Endothelial cell of umbilical vein (primary cell): Measurements from ENCODE around the gene CYREN. TPM values are rescaled to one million over a fixed set of nuclear protein-coding genes. Genes with fewer than 3 reads are reported as not detected.

ENCODE experiments used
- BruUV-seq: library from RNA; stranded (reverse); fragments of 400-500 nt; replicated peaks from 2 replicates; lab custom pipeline; 2021; lab: Mats Ljungman, UMichigan
- CTCF ChIA-PET: fragments of 300-600, 350-600 bp; sonication (Branson Sonifier 250); formaldehyde crosslinking; loops from one replicate; lab custom pipeline; 2021; ENCODE audit warnings: antibody characterized with exemption, inconsistent platforms; lab: Charles Lee
- POLR2A ChIA-PET: fragments of 300-600, 350-600 bp; sonication (Branson Sonifier 250); formaldehyde crosslinking; loops from one replicate; lab custom pipeline; 2021; ENCODE audit warnings: antibody characterized with exemption, inconsistent platforms; lab: Charles Lee
- DNase-seq: peaks from one replicate; pipeline ENCODE4 v3.0.0-alpha.2; 2011; ENCODE audit warnings: low read depth, low spot score
- FAIRE-seq: peaks from 2 replicates; lab custom pipeline; 2011; peaks lifted over from hg19 to GRCh38; lab: Jason Lieb, UNC
- H2AFZ ChIP-seq: 2 replicates; pipeline ENCODE4 v1.6.0; 2012; ENCODE audit warnings: low read depth, low read length, control low read depth, inconsistent platforms
- H3K27ac ChIP-seq: 2 replicates; pipeline ENCODE4 v1.5.1; 2011; ENCODE audit warnings: low read depth, mild to moderate bottlenecking, control low read depth, low read length, moderate library complexity; ENCODE audit not compliant: insufficient read depth
- H3K27me3 ChIP-seq, 2 experiments: 2 replicates each; pipeline versions ENCODE4 v1.6.0 to v1.6.1; 2011; ENCODE audit warnings: low read length in 2 of 2, mixed read lengths in 1 of 2; ENCODE audit not compliant: control insufficient read depth in 2 of 2, insufficient read depth in 2 of 2
- H3K36me3 ChIP-seq, 2 experiments: 2 replicates in 1 of 2; 3 replicates in 1 of 2; pipeline ENCODE4 v1.5.1; 2011; ENCODE audit warnings: low read length in 2 of 2, mild to moderate bottlenecking in 1 of 2, moderate library complexity in 1 of 2; ENCODE audit not compliant: control insufficient read depth in 2 of 2, insufficient read depth in 2 of 2; ENCODE audit errors: extremely low read depth in 1 of 2
- H3K4me1 ChIP-seq: 3 replicates; pipeline ENCODE4 v1.5.1; 2011; ENCODE audit warnings: mild to moderate bottlenecking, low read length; ENCODE audit not compliant: control insufficient read depth, insufficient read depth; ENCODE audit errors: extremely low read depth
- H3K4me2 ChIP-seq: 2 replicates; pipeline ENCODE4 v1.6.1; 2011; ENCODE audit warnings: low read length, control low read depth, mixed read lengths; ENCODE audit not compliant: insufficient read depth
- H3K4me3 ChIP-seq, 3 experiments: fragments of 200-600 bp in 1 of 3; sonication (generic), shearing (Covaris generic) in 1 of 3; replicated peaks in 1 of 3; 2 replicates each; pipeline ENCODE4 v1.5.1; 2011 to 2016; ENCODE audit warnings: control low read depth in 3 of 3, low read length in 3 of 3, mild to moderate bottlenecking in 2 of 3, inconsistent platforms in 1 of 3, low read depth in 1 of 3, moderate library complexity in 1 of 3; ENCODE audit not compliant: insufficient read depth in 1 of 3
- H3K79me2 ChIP-seq: 2 replicates; pipeline ENCODE4 v1.6.0; 2012; ENCODE audit warnings: low read length, inconsistent platforms; ENCODE audit not compliant: control insufficient read depth, insufficient read depth
- H3K9ac ChIP-seq: replicated peaks from 2 replicates; pipeline ENCODE3; 2011; ENCODE audit warnings: low read length, control low read depth; ENCODE audit not compliant: insufficient read depth; ENCODE audit errors: extremely low read depth
- H3K9me1 ChIP-seq: replicated peaks from 3 replicates; pipeline ENCODE4 v1.6.0; 2011; ENCODE audit warnings: mild to moderate bottlenecking, low read length; ENCODE audit not compliant: control insufficient read depth, insufficient read depth; ENCODE audit errors: extremely low read depth
- H3K9me3 ChIP-seq: replicated peaks from 2 replicates; pipeline ENCODE4 v1.5.1; 2012; ENCODE audit warnings: low read length, inconsistent platforms; ENCODE audit not compliant: control insufficient read depth, insufficient read depth
- H4K20me1 ChIP-seq: replicated peaks from 2 replicates; pipeline ENCODE3; 2011; ENCODE audit warnings: mild to moderate bottlenecking, low read length; ENCODE audit not compliant: control insufficient read depth, insufficient read depth; ENCODE audit errors: extremely low read depth
- CTCF ChIP-seq, 2 donors: IDR thresholded peaks; 1 replicate in 1 of 2; 2 replicates in 1 of 2; pipeline ENCODE4 v1.5.1; 2011; ENCODE audit warnings: low read length in 2 of 2, mild to moderate bottlenecking in 2 of 2, moderate library complexity in 2 of 2, control low read depth in 1 of 2, inconsistent platforms in 1 of 2, low read depth in 1 of 2; ENCODE audit not compliant: insufficient read depth in 1 of 2; ENCODE audit errors: extremely low read depth in 1 of 2
- EZH2 ChIP-seq: IDR thresholded peaks from 2 replicates; pipeline ENCODE4 v1.6.1; 2012; ENCODE audit warnings: borderline replicate concordance, low read depth, mild to moderate bottlenecking, moderate library complexity, low read length, inconsistent platforms; ENCODE audit not compliant: severe bottlenecking
- FOS ChIP-seq: IDR thresholded peaks from 2 replicates; pipeline ENCODE4 v1.6.1; 2011; ENCODE audit warnings: mild to moderate bottlenecking, low read length, moderate library complexity, borderline replicate concordance; ENCODE audit not compliant: insufficient read depth
- GATA2 ChIP-seq: IDR thresholded peaks from 2 replicates; pipeline ENCODE4 v1.7.0; 2011; ENCODE audit warnings: low read depth, mild to moderate bottlenecking, moderate library complexity, mixed read lengths, low read length; ENCODE audit not compliant: insufficient read length, insufficient read depth
- JUN ChIP-seq: IDR thresholded peaks from 2 replicates; pipeline ENCODE4 v1.6.1; 2011; ENCODE audit warnings: borderline replicate concordance, low read depth; ENCODE audit not compliant: insufficient read length, insufficient read depth
- MAX ChIP-seq: IDR thresholded peaks from 2 replicates; pipeline ENCODE4 v1.6.1; 2011; ENCODE audit not compliant: insufficient read depth, insufficient read length
- MYC ChIP-seq: IDR thresholded peaks from one replicate; pipeline ENCODE4 v1.6.1; 2011; ENCODE audit warnings: mild to moderate bottlenecking, low read depth, low read length
- POLR2A ChIP-seq: IDR thresholded peaks from 2 replicates; pipeline ENCODE4 v1.6.1; 2012; ENCODE audit warnings: low read depth, mild to moderate bottlenecking, control low read depth, low read length
- POLR2AphosphoS5 ChIP-seq: IDR thresholded peaks from 2 replicates; pipeline ENCODE4 v1.6.1; 2012; ENCODE audit warnings: low read depth, mild to moderate bottlenecking, control low read depth, low read length, moderate library complexity; ENCODE audit not compliant: insufficient read depth
- dilution Hi-C: fragments of 300-500 bp; cut with MboI; formaldehyde crosslinking; loops from one replicate; pipeline ENCODE4 v1.15.0; 2019; ENCODE audit warnings: low sequenced_read_pairs; ENCODE audit not compliant: extremely low pct_ligation_motif_present
- intact Hi-C: fragments of 100-400 bp; cut with micrococcal nuclease; formaldehyde crosslinking; loops from one replicate; pipeline ENCODE4 v1.10.0; 2022
- polyA plus RNA-seq, 4 experiments: library from polyadenylated mRNA; depleted of rRNA in 3 of 4; stranded (reverse) in 3 of 4; unstranded in 1 of 4; fragments of >200 nt; gene quantifications; 2 replicates each; pipeline versions ENCODE4 v1.2.1 to v1.2.3, GENCODE V29; 2011 to 2012; ENCODE audit warnings: missing spikeins in 1 of 4
- total RNA-seq: library from RNA; stranded (reverse); gene quantifications from 2 replicates; pipeline ENCODE4 v1.2.3, GENCODE V29; 2021

CYREN gene
- total and polyA plus RNA-seq, 2 donors (not counting 3 experiments of a cell fraction or from before 2014, with no cell fraction given), result 19.1 to 30.8 TPM

- H3K4me1 ChIP-seq, result peaks cover 52% of the 10 kb centered on the region
- CTCF ChIA-PET, result interaction anchor here (0.6 to 2.4 kb wide), 8 partner anchors 9 to 162 kb away, joined by 3 to 12 read pairs (median 4); partner anchors contain the start of genes AGBL3 and CYREN
- POLR2A ChIA-PET, result interaction anchor here (0.6 to 1.5 kb wide), 3 partner anchors 13 to 44 kb away, joined by 3 to 7 read pairs (median 5); partner anchors contain the start of gene CYREN
- DNase-seq (peak; percentile 92), FAIRE-seq (peak; percentile 82)
- H2AFZ ChIP-seq, result peak within 1 kb of the TSS; percentile 63
- H4K20me1 ChIP-seq, result no peaks in the 10 kb centered on the region
- no peaks in the 10 kb centered on the region for H3K9me3 ChIP-seq
- intact Hi-C loops, result loop anchor here (2.0 kb wide), 2 partner anchors 13 to 23 kb away; partner anchors contain the start of gene CYREN
- H3K27ac ChIP-seq, result peak within 1 kb of the TSS; percentile 81
- peak within 1 kb of the TSS; percentile 79 for H3K4me2 ChIP-seq
- H3K9ac ChIP-seq, result peak within 1 kb of the TSS; percentile 67
- no peaks in the 10 kb centered on the region for H3K9me1 ChIP-seq
- no peaks in the 10 kb centered on the region for H3K27me3 ChIP-seq
- TSS peak; percentile 62 for BruUV-seq
- peak within 1 kb of the TSS; percentile 18 to 57 (median 46) for H3K4me3 ChIP-seq
- TF ChIP-seq POLR2A, result no peak
- peak; percentile 50 for TF ChIP-seq JUN
- no peaks in the 10 kb centered on the region for H3K79me2 ChIP-seq
- H3K36me3 ChIP-seq, result no peaks in the 10 kb centered on the region
- dilution Hi-C loops, result no loop called here
Measured at GRCh38 chr7:135147899-135148721, 22.4 kb downstream of the CYREN start, which contains the start of gene TMEM140. Gene TMEM140, plus strand, starts transcription at chr7:135148072. Its CDS starts 16,370 bp downstream, at chr7:135164442.

- BruUV-seq, result TSS peak; percentile 40
- peak overlapping the region; percentile 67 for H3K9ac ChIP-seq
- no peaks in the 10 kb centered on the region for H3K27me3 ChIP-seq
- peak overlapping the region; percentile 18 to 57 (median 46) for H3K4me3 ChIP-seq
- H3K4me1 ChIP-seq, result peaks cover 52% of the 10 kb centered on the region
- no peak for TF ChIP-seq GATA2
- no peak for TF ChIP-seq MYC
- no peak for TF ChIP-seq POLR2AphosphoS5
- TF ChIP-seq JUN, result no peak
- TF ChIP-seq FOS, result no peak
- no peak for TF ChIP-seq POLR2A
- no peak for TF ChIP-seq EZH2
- no peak for TF ChIP-seq CTCF (IDR thresholded peaks at IDR 0.05; ENCODE audit: extremely low read depth in 1 of 2, insufficient read depth in 1 of 2, low read depth in 1 of 2, low read length in 2 of 2)
- TF ChIP-seq MAX, result no peak
- H3K27ac ChIP-seq, result peak overlapping the region; percentile 81
- dilution Hi-C loops, result no loop called here
- FAIRE-seq (peak; percentile 47), DNase-seq (peak; percentile 78)
- no peaks in the 10 kb centered on the region for H4K20me1 ChIP-seq
- peak overlapping the region; percentile 63 for H2AFZ ChIP-seq
- no peaks in the 10 kb centered on the region for H3K9me3 ChIP-seq
- intact Hi-C loops, result loop anchor here (2.0 kb wide), 1 partner anchor 13 kb away; no protein-coding TSS in a partner anchor
- ChIA-PET POLR2A (interaction anchor here (0.6 to 1.5 kb wide), 3 partner anchors 14 to 43 kb away, joined by 3 to 7 read pairs (median 5); partner anchors contain the start of gene CYREN), CTCF (interaction anchor here (0.6 to 2.4 kb wide), 7 partner anchors 11 to 161 kb away, joined by 3 to 12 read pairs (median 4); partner anchors contain the start of genes AGBL3 and CYREN)
- peak overlapping the region; percentile 79 for H3K4me2 ChIP-seq
- H3K36me3 ChIP-seq, result no peaks in the 10 kb centered on the region
- no peaks in the 10 kb centered on the region for H3K9me1 ChIP-seq
- no peaks in the 10 kb centered on the region for H3K79me2 ChIP-seq
Measured at GRCh38 chr7:135147341-135147898, 23.1 kb downstream of the CYREN start.
